ENCODE data around the gene COX4I1. TPM values are rescaled to one million over a fixed set of nuclear protein-coding genes. Genes with fewer than 3 reads are reported as not detected.
A peak's percentile ranks its signal among the peaks of the same experiment; 100 is the strongest.
"Not testable (repeated sequence)": the region's sequence is repeated elsewhere in the genome, so short reads cannot be mapped to it uniquely, and the experiment has no call there.

The COX4I1 gene
- total RNA-seq, 2 experiments from 2014 or later, result 461 to 486 TPM

DNA sequence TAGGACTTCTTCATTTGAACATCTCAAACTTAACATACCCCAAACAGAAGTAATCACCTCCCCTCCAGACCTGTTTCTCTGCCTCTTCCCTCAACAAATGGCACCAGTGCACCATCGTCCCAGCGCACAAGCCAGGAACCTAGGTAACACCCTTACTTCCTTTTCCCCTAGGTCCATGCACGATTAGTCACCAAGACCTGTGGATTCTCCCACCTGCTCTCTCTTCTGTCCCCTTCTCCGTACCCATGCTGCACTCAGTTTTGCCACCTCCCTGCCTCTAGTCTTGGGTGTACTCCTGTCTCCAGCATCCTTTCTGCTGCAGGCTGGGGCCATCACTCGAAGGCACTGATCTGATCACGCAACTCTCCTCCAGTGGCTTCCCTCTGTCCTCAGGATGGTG is 3.3 kb upstream of the COX4I1 start:
- Mint-ChIP-seq H3K4me3 (no peak overlapping the region), H3K4me1 (peaks cover 50% of the 10 kb centered on the region), H3K36me3 (ENCODE audit: low read depth) (peaks cover 32% of the 10 kb centered on the region), H3K27me3 (no peaks in the 10 kb centered on the region), H3K9me3 (no peaks in the 10 kb centered on the region), H3K27ac (no peak overlapping the region)
- DNase-seq, result no peak
- ChIA-PET CTCF (no interaction called here), POLR2A (no interaction called here)

DNA sequence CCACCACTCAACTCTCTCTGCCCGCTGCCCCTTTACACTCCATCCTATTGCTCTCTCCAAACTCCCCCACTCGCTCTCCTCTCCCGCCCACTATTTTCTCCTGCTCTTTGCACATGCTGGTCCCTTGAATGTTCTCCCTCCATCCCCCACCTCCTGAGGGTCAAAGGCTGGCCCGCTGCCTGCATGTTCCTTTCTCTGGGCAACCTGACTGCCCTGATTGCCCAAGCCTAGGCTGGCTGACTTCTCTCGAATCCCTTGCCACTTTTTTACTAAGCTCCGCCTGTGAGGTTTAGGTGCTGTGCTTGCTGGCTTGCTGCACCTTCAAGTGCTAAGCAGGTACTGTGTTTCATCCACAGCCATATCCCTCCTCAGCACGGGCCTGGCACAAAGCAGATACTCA is 2.9 kb upstream of the COX4I1 start:
- H3K4me3 Mint-ChIP-seq, result no peak overlapping the region
- H3K27ac Mint-ChIP-seq, result no peak overlapping the region
- no peak for DNase-seq
- peaks cover 52% of the 10 kb centered on the region for H3K4me1 Mint-ChIP-seq
- no peaks in the 10 kb centered on the region for H3K27me3 Mint-ChIP-seq
- ChIA-PET POLR2A (no interaction called here), CTCF (no interaction called here)
- H3K9me3 Mint-ChIP-seq, result no peaks in the 10 kb centered on the region
- H3K36me3 Mint-ChIP-seq (ENCODE audit: low read depth), result peaks cover 32% of the 10 kb centered on the region

DNA sequence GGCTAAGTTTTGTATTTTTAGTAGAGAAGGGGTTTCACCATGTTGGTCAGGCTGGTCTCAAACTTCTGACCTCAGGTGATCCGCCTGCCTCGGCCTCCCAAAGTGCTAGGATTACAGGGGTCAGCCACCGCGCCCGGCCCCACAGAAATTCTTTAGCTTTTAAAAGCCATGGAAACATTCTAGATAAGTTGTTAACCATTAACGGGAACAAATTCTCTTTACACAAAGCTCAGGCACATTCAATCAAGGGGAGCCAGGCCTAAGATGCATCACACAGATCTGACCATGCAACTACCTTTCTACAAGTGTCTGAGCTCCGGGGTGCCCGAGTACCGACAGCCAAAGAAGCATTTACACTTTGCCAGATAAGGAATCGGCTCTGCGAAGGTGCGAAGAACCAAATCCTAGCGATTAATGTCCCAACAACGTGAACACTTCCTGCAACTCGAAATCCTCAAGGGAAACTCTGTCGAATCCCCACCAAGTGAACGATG is 1.2 kb upstream of the COX4I1 start:
- CTCF ChIA-PET, result interaction anchor here (0.6 to 1.2 kb wide), 2 partner anchors 23 to 60 kb away, joined by 4 to 6 read pairs; no protein-coding TSS in a partner anchor
- peaks cover 34% of the 10 kb centered on the region for H3K36me3 Mint-ChIP-seq (ENCODE audit: low read depth)
- peak overlapping the region; percentile 86 for H3K4me3 Mint-ChIP-seq
- peak overlapping the region; percentile 84 for H3K27ac Mint-ChIP-seq
- no peaks in the 10 kb centered on the region for H3K27me3 Mint-ChIP-seq
- H3K4me1 Mint-ChIP-seq, result peaks cover 56% of the 10 kb centered on the region
- DNase-seq, result no peak
- no peaks in the 10 kb centered on the region for H3K9me3 Mint-ChIP-seq
- POLR2A ChIA-PET, result no interaction called here

- POLR2A ChIA-PET, result no interaction called here
Measured at GRCh38 chr16:85798901-85799496, 496 bp upstream of the COX4I1 start.

GRCh38 chr16:85800321-85800669 is 800 bp downstream of the COX4I1 start:
- Mint-ChIP-seq H3K27ac (peak overlapping the region; percentile 90), H3K36me3 (ENCODE audit: low read depth) (peaks cover 47% of the 10 kb centered on the region), H3K4me3 (peak overlapping the region; percentile 80), H3K27me3 (no peaks in the 10 kb centered on the region), H3K4me1 (peaks cover 63% of the 10 kb centered on the region), H3K9me3 (no peaks in the 10 kb centered on the region)
- DNase-seq, result peak; percentile 17
- ChIA-PET CTCF (interaction anchor here (0.6 to 3.7 kb wide), 2 partner anchors 21 to 69 kb away, joined by 3 to 16 read pairs; no protein-coding TSS in a partner anchor), POLR2A (interaction anchor here (0.5 to 0.6 kb wide), 2 partner anchors 21 to 109 kb away, joined by 3 to 4 read pairs; no protein-coding TSS in a partner anchor)

More at GRCh38 chr16:85798901-85799496, 496 bp upstream of the COX4I1 start:
- H3K9me3 Mint-ChIP-seq, result no peaks in the 10 kb centered on the region
- peaks cover 62% of the 10 kb centered on the region for H3K4me1 Mint-ChIP-seq
- CTCF ChIA-PET, result interaction anchor here (1.2 kb wide), 1 partner anchor 22 kb away, joined by 6 read pairs; no protein-coding TSS in a partner anchor
- peak overlapping the region; percentile 92 for H3K27ac Mint-ChIP-seq
- peaks cover 41% of the 10 kb centered on the region for H3K36me3 Mint-ChIP-seq (ENCODE audit: low read depth)
- H3K27me3 Mint-ChIP-seq, result no peaks in the 10 kb centered on the region
- H3K4me3 Mint-ChIP-seq, result peak overlapping the region; percentile 86
- DNase-seq, result peak; percentile 38

- CTCF ChIA-PET, result interaction anchor here (0.7 to 3.7 kb wide), 3 partner anchors 10 to 18 kb away, joined by 3 to 16 read pairs (median 6); no protein-coding TSS in a partner anchor
Measured at GRCh38 chr16:85803570-85803969, 4.1 kb downstream of the COX4I1 start.

GRCh38 chr16:85805442-85806045 is 6.0 kb downstream of the COX4I1 start:
- CTCF ChIA-PET, result interaction anchor here (1.4 to 1.6 kb wide), 2 partner anchors 9 to 15 kb away, joined by 3 to 4 read pairs; no protein-coding TSS in a partner anchor
- Mint-ChIP-seq H3K9me3 (no peaks in the 10 kb centered on the region), H3K36me3 (ENCODE audit: low read depth) (peaks cover 50% of the 10 kb centered on the region), H3K4me1 (peaks cover 30% of the 10 kb centered on the region), H3K27ac (no peak overlapping the region), H3K4me3 (no peak overlapping the region), H3K27me3 (no peaks in the 10 kb centered on the region)
- no peak for DNase-seq
- POLR2A ChIA-PET, result no interaction called here

More at GRCh38 chr16:85803570-85803969, 4.1 kb downstream of the COX4I1 start:
- Mint-ChIP-seq H3K36me3 (ENCODE audit: low read depth) (peaks cover 50% of the 10 kb centered on the region), H3K4me1 (peaks cover 36% of the 10 kb centered on the region), H3K27me3 (no peaks in the 10 kb centered on the region), H3K9me3 (no peaks in the 10 kb centered on the region), H3K4me3 (no peak overlapping the region), H3K27ac (no peak overlapping the region)
- DNase-seq, result no peak
- POLR2A ChIA-PET, result no interaction called here

DNA sequence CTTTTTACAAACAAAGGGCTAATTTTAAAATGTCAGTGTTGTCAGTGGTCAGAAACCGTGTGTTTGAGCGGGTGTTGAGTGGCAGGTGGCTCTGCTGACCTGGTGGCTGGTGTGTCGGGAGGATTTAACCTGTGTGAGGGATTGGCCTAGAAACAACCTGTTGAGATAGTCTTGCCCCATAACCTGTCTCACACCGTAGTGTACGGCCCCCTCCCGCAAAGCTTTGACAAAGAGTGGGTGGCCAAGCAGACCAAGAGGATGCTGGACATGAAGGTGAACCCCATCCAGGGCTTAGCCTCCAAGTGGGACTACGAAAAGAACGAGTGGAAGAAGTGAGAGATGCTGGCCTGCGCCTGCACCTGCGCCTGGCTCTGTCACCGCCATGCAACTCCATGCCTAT is 7.0 kb downstream of the COX4I1 start:
- Mint-ChIP-seq H3K4me1 (peaks cover 20% of the 10 kb centered on the region), H3K4me3 (no peak overlapping the region), H3K27me3 (peaks cover 3% of the 10 kb centered on the region), H3K36me3 (ENCODE audit: low read depth) (peaks cover 45% of the 10 kb centered on the region), H3K9me3 (no peaks in the 10 kb centered on the region), H3K27ac (no peak overlapping the region)
- no peak for DNase-seq
- CTCF ChIA-PET, result no interaction called here
- POLR2A ChIA-PET, result no interaction called here

GRCh38 chr16:85807340-85807739 is 7.8 kb downstream of the COX4I1 start:
- CTCF ChIA-PET, H3K4me3 Mint-ChIP-seq, POLR2A ChIA-PET, H3K9me3 Mint-ChIP-seq, DNase-seq, H3K27ac Mint-ChIP-seq: not testable (repeated sequence)
- H3K36me3 Mint-ChIP-seq (ENCODE audit: low read depth), result peaks cover 37% of the 10 kb centered on the region
- H3K4me1 Mint-ChIP-seq, result peaks cover 12% of the 10 kb centered on the region
- H3K27me3 Mint-ChIP-seq, result peaks cover 11% of the 10 kb centered on the region

GRCh38 chr16:85808104-85808503 is 8.6 kb downstream of the COX4I1 start:
- H3K27me3 Mint-ChIP-seq, result peaks cover 16% of the 10 kb centered on the region
- H3K4me3 Mint-ChIP-seq, DNase-seq, H3K27ac Mint-ChIP-seq, POLR2A ChIA-PET, H3K4me1 Mint-ChIP-seq, H3K9me3 Mint-ChIP-seq, CTCF ChIA-PET: not testable (repeated sequence)
- H3K36me3 Mint-ChIP-seq (ENCODE audit: low read depth), result peaks cover 30% of the 10 kb centered on the region

- POLR2A ChIA-PET, result no interaction called here
Measured at GRCh38 chr16:85808926-85809325, 9.4 kb downstream of the COX4I1 start.

GRCh38 chr16:85809645-85810044 is 10.2 kb downstream of the COX4I1 start:
- no peak overlapping the region for H3K4me3 Mint-ChIP-seq
- H3K4me1 Mint-ChIP-seq, result no peaks in the 10 kb centered on the region
- DNase-seq, result no peak
- no peak overlapping the region for H3K27ac Mint-ChIP-seq
- ChIA-PET POLR2A (no interaction called here), CTCF (interaction anchor here (1.9 kb wide), 1 partner anchor 10 kb away, joined by 5 read pairs; no protein-coding TSS in a partner anchor)
- H3K27me3 Mint-ChIP-seq, result peaks cover 16% of the 10 kb centered on the region
- no peaks in the 10 kb centered on the region for H3K9me3 Mint-ChIP-seq
- H3K36me3 Mint-ChIP-seq (ENCODE audit: low read depth), result peaks cover 19% of the 10 kb centered on the region

More at GRCh38 chr16:85808926-85809325, 9.4 kb downstream of the COX4I1 start:
- peaks cover 16% of the 10 kb centered on the region for H3K27me3 Mint-ChIP-seq
- CTCF ChIA-PET, result no interaction called here
- H3K4me1 Mint-ChIP-seq, result peaks cover 2% of the 10 kb centered on the region
- DNase-seq, result no peak
- H3K36me3 Mint-ChIP-seq (ENCODE audit: low read depth), result peaks cover 22% of the 10 kb centered on the region
- H3K4me3 Mint-ChIP-seq, result no peak overlapping the region
- H3K9me3 Mint-ChIP-seq, result no peaks in the 10 kb centered on the region
- no peak overlapping the region for H3K27ac Mint-ChIP-seq

DNA sequence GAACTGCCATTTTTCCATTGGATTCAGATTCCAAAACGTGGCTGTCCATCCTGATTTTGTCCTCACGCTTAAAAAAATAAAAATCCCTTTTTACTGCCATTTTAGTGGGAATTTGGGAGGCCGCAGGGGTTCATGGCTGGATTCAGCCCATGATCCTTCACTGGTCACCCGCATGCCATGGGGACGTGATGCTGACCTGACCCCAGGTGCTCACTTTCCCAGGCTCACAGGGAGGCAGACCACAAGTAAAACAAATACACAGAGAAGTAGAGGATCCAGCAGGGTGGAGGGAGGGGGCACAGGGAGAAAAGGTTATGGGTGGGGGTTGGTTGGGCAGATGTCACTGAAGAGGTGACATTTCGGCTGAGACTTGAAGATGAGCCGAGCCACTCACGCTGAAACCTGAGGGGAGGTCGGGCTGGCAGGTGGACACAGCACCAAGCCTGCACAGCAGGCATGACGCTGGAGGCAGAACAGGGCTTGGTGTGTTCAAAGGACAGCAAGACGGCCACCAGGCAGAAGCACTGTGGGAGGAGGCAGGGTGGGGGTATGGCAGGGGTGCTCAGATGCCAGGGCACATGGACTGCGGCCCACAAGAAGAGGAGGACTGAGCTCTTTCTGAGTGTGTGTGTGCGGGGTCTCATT is 10.7 kb downstream of the COX4I1 start:
- Mint-ChIP-seq H3K27ac (no peak overlapping the region), H3K36me3 (ENCODE audit: low read depth) (peaks cover 15% of the 10 kb centered on the region), H3K9me3 (no peaks in the 10 kb centered on the region), H3K4me3 (no peak overlapping the region), H3K4me1 (no peaks in the 10 kb centered on the region), H3K27me3 (peaks cover 16% of the 10 kb centered on the region)
- DNase-seq, result no peak
- CTCF ChIA-PET, result interaction anchor here (0.8 to 1.9 kb wide), 3 partner anchors 9 to 202 kb away, joined by 5 to 6 read pairs (median 5); no protein-coding TSS in a partner anchor
- POLR2A ChIA-PET, result no interaction called here
